HG03095 (cell line): ENCODE data around the gene IL17C.

Source experiments
- ATAC-seq: cut with Tn5 transposase; IDR thresholded peaks from one replicate; pipeline ENCODE4 v1.9.1; 2021; ENCODE audit warnings: moderate library complexity; ENCODE audit not compliant: unreplicated experiment

Gene IL17C

GRCh38 chr16:88638323-88639230 is at the start of gene IL17C:
IL17C (plus strand) TSS chr16:88638572; CDS start chr16:88638642, 70 bp downstream.
- no peak for ATAC-seq

- no peak for ATAC-seq
Measured at GRCh38 chr16:88588754-88589153, 49.6 kb upstream of the IL17C start.

GRCh38 chr16:88589441-88589840 is 48.9 kb upstream of the IL17C start:
- no peak for ATAC-seq

- ATAC-seq = no peak
Measured at GRCh38 chr16:88591577-88592021, 46.8 kb upstream of the IL17C start.

- ATAC-seq = no peak
Measured at GRCh38 chr16:88593061-88593460, 45.3 kb upstream of the IL17C start.

GRCh38 chr16:88593489-88593888 is 44.9 kb upstream of the IL17C start:
- no peak for ATAC-seq

GRCh38 chr16:88593910-88594309 is 44.5 kb upstream of the IL17C start:
- no peak for ATAC-seq

- ATAC-seq = no peak
Measured at GRCh38 chr16:88595101-88595500, 43.3 kb upstream of the IL17C start.

- ATAC-seq = no peak
Measured at GRCh38 chr16:88595921-88596320, 42.5 kb upstream of the IL17C start.

- ATAC-seq = no peak
Measured at GRCh38 chr16:88596483-88596882, 41.9 kb upstream of the IL17C start.

GRCh38 chr16:88597856-88598491 is 40.4 kb upstream of the IL17C start:
- no peak for ATAC-seq

- no peak for ATAC-seq
Measured at GRCh38 chr16:88599092-88599733, 39.2 kb upstream of the IL17C start.

- ATAC-seq = no peak
Measured at GRCh38 chr16:88599825-88600538, 38.4 kb upstream of the IL17C start.

- no peak for ATAC-seq
Measured at GRCh38 chr16:88600539-88600896, 37.9 kb upstream of the IL17C start.

GRCh38 chr16:88601313-88602036 is 36.9 kb upstream of the IL17C start:
- ATAC-seq = no peak

- ATAC-seq = no peak
Measured at GRCh38 chr16:88602091-88602490, 36.3 kb upstream of the IL17C start.

GRCh38 chr16:88605186-88606147 is 32.9 kb upstream of the IL17C start:
- no peak for ATAC-seq

GRCh38 chr16:88606148-88606757 is 32.1 kb upstream of the IL17C start:
- ATAC-seq = no peak

GRCh38 chr16:88608076-88608475 is 30.3 kb upstream of the IL17C start:
- no peak for ATAC-seq
